Measurements from ENCODE around the gene SLC22A1.

The SLC22A1 gene

DNA sequence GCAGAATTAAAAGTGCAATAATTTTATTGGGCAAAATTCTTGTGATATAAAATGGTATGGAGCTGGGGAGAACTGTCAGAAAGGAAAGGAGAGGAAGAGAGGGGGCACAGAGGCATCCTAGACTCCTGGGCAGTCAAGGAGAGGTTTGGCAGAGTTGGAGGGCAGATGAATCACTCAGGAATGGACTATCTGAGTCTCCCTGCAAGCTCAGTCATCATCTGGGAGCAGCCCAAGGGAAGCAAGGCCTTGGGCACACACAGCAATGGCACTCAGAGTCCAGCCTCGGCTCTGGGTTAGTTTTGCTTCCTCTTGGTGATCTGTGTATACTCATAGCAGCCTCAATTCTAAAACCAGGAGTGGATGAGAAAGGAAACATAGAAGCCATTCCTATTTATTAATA is 67.2 kb downstream of the SLC22A1 start:
- DNase-seq = no peak

DNA sequence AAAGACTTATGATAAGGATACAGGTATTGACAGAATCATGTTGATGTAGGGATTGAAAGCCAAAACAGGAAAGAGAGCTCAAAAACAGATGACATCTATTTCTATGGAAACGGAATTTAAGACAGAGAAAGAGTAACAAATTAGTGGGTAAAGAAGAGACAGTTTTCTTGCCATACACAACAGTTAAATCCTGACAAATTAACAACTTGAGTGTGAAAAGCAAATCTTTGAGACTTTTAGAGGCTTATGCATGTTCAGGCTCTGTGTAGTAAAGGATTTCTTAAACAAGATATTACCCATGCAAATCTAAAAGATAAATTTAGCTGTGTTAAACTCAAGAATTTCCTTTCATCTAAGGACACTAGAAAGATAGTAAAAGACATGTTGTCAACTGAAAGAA is 68.5 kb downstream of the SLC22A1 start:
- DNase-seq = no peak

DNA sequence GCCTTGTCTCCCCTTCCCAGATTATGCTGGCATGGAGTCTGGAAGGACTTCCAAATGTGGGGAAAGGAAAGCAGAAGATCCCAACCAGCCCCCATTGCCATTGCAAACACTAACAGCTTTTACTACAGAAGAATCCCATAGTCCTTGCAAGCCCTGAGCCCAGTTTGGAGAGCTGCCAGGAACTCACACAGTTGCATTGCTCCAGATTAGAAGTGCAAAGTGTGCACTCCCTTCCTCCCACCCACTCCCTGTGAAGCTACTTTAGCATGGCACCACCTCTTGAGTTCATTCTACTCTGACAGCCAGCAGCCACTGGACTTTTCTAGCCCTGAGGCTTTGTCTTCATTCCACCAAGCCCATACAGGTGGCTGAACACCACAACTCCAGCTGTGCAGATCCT is 69.4 kb downstream of the SLC22A1 start:
- no peak for DNase-seq

DNA sequence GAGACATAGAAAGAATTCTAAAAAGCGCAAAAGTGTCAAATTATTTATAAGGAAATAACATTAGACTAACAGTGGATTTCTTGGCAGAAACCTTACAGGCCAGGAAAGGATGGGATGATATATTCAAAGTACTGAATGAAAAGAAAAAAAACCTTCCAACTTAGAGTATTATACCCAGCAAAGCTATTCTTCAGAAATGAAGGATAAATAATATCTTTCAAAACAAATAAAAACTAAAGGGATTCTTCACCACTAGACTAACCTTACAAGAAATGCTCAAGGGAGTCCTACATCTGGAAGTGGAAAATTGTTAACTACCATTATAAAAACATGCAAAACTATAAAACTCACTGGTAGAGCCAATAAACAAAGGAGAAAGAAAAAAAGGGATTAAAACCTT is 71.2 kb downstream of the SLC22A1 start:
- no peak for DNase-seq

DNA sequence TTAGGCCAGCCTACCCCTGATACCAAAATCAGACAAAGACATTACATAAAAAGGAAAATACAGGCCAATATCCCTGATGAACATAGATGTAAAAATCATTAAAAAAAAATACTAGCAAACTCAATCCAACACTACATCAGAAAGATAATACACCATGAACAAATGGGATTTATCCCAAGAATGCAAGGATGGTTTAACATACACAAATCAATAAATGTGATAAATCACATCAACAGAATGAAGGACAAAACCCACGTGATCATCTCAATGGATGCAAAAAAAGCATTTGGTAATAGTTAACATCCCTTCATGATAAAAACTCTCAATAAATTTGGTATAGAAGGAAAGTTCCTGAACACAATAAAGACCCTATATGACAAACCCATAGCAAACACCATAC is 73.2 kb downstream of the SLC22A1 start:
- no peak for DNase-seq

DNA sequence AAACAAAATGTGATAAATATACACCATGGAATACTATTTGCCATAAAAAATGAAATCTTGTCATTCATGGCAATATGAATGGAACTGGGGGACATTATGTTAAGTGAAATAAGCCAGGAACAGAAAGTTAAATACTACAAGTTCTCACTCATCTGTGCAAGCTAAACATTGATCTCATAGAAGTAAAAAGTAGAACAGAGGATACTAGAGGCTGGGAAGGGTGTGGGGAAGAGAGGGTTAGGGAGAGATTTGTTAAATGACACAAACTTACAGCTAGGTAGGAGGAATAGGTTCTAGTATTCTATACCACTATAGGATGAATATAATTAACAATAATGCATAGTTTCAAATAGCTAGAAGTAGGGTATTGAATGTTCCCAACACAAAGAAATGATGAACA is 76.0 kb downstream of the SLC22A1 start:
- DNase-seq = no peak

DNA sequence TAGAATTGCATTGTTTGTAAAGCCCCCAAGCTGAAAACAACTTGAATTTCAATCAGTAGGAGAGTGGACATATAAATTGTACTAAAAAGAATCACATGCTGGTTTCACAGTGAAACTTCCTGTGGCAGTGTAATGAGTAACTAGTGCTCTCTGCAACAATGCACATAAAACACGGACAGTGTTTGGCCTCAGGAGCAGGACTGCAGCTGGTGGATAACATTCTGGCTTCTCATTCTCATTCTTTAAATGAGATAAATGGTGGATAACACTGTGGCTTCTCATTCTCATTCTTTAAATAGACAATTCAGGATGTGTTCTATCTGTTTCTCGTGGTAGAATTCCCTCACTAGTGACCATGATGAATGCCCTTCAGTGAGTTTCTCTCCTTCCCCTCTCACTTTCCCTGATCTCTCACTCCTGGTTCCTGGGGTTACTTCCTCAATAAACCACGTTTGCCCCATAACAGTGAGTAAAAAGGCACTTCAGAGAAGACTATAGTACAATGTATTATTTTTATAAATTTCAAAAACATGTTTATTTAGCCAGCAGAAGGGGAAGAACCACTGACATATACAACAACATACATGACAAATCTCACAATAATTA is 77.1 kb downstream of the SLC22A1 start:
- no peak for DNase-seq

DNA sequence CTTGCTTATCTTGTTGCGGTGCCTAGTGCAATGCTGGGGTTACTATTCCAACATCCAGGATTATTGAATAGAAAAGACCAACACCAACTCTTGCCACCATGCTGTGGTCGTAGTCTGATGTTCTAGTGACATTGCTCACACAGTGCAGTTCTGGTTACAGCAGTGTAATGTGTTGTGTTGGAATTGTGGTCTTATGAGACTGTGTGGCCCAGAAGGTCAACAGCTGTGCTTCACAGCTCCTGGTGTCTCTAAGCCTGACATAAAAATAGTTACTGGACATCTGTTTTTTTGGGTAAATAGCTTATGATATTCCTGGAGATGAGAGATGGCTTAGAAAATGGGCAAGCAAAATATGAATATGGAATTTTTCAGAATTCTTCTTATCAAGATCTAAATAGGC is 79.4 kb downstream of the SLC22A1 start:
- no peak for DNase-seq

DNA sequence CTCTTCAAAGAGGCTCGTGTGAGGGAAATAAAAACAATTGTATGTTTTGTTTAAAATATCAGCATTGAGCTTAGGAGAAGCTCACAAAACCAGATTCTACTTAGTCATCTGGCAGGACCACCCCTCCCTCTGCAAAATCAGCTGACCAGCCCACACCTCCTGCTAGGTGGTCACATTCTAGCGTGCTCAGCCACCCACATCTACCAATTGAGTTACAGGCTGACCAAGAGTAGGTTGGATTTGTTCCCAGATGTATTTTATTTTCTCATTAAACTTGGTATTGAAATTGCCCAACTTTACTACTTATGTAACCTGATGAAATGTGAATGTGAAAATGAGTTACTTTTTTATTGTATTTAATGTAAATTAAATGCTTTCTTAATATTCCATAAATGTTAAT is 80.8 kb downstream of the SLC22A1 start:
- no peak for DNase-seq

DNA sequence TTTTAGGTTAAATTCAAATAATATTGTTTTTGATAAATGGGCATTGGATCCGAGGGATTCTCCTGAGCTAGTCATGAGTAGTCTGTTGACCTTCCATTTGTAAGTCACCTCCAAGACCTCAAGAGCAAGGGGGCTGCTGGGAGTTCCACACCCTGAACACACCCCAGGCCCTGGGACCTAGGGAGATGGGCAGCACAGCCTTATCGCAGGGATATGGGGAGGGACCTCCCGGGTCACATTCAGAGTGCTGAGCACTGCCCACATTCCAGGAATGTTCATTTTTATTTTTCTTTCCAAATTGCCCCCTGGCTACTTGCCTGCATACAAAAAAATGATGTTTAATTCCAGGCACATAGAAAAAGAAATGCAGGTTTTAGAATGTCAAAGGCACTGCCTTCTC is 81.5 kb downstream of the SLC22A1 start:
- DNase-seq = no peak

DNA sequence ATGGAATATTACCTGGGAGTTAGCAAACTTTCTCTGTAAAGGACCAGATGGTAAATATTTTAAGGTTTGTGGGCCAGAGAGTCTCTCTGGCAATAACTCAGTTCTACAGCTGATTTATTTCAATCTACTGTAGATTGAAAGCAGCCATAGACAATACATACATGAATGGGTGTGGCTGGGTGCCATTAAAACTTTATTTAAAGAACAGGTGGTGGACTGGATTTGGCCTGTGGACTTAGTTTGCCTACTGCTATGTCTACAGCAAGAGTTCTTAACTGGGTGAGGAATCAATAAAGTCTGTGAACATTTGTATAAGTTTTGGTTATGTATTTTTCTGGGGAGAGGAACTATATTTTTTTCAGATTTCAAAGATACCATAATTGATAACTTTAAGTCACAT is 81.9 kb downstream of the SLC22A1 start:
- DNase-seq = no peak

DNA sequence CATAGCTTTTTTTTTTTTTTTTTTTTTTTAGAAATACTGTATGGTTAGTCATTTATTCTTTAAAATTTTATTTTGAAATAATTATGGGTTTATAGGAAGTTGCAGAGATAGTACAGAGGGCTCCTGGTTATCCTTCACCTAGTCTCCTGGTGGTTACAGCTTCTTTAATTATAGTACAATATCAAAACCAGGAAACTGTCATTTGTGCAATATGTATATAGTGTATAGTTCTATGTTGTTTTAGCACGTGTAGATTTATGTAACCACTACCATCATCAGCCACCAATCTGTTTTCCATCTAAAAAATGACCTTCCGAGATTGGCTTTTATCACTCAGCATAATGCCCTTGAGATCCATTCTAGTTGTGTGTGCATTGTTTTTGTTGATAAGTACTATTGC is 82.3 kb downstream of the SLC22A1 start:
- no peak for DNase-seq

DNA sequence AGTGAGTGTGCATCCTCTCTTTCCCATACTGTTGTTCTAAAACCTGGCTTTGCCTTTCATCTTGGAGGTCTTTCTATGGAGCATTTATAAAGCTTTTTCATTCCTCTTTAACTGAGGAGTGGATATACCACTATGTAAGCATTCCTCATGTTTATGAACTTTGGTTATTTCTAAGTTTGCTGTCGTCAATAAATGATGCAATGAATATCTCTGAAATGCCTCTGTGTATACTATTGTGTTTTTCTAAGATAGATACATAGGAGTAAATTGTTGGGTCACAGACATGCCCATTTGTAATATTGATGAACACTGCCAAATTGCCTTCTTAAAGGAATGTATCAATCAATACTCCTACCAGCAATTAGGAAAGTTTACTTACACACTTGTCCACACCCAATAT is 83.1 kb downstream of the SLC22A1 start:
- no peak for DNase-seq

DNA sequence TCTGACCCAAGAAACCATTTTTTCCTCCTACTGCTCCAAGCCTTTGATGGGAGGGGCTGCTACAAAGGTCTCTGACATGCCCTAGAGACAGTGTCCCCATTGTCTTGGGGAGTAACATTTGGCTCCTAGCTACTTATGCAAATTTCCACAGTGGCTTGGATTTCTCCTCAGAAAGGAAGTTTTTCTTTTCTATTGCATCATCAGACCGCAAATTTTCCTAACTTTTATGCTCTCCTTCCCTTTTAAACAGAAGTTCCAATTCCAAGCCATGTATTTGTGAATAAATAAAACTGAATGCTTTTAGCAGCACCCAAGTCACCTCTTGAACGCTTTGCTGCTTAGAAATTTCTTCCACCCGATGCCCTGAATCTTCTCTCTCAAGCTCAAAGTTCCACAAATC is 86.0 kb downstream of the SLC22A1 start:
- DNase-seq = no peak
